HepG2 (cell line): ENCODE results near the gene EGFR. TPM values are rescaled to one million over a fixed set of nuclear protein-coding genes. Genes with fewer than 3 reads are reported as not detected.

ENCODE experiments used
- DPF2 ChIP-seq: sonication (generic); formaldehyde crosslinking; IDR thresholded peaks from 2 replicates; pipeline ENCODE4 v1.4.0; 2020; ENCODE audit warnings: mild to moderate bottlenecking, low read depth, missing genetic modification reagents, borderline replicate concordance
- ESRRA ChIP-seq: sonication (generic); formaldehyde crosslinking; IDR thresholded peaks from 2 replicates; pipeline ENCODE4 v1.5.1; 2020; ENCODE audit warnings: mild to moderate bottlenecking, low read depth, missing genetic modification reagents
- GLMP ChIP-seq: sonication (generic); formaldehyde crosslinking; IDR thresholded peaks from 2 replicates; pipeline ENCODE4 v1.9.0; 2021; ENCODE audit warnings: missing genetic modification reagents, mild to moderate bottlenecking, borderline replicate concordance
- HDAC2 ChIP-seq: sonication (generic); formaldehyde crosslinking; IDR thresholded peaks from 2 replicates; pipeline ENCODE4 v1.4.0; 2020; ENCODE audit warnings: missing genetic modification reagents
- HNRNPH1 ChIP-seq: fragments of 200-400 bp; formaldehyde crosslinking; optimal IDR thresholded peaks from 2 replicates; pipeline ENCODE3; 2017; ENCODE audit warnings: mild to moderate bottlenecking, low read depth, low read length
- ISL2 ChIP-seq: sonication (generic); formaldehyde crosslinking; IDR thresholded peaks from 2 replicates; pipeline ENCODE4 v1.5.0; 2020; ENCODE audit warnings: missing genetic modification reagents
- ISX ChIP-seq: sonication (generic); formaldehyde crosslinking; conservative IDR thresholded peaks from 2 replicates; pipeline ENCODE4 v1.5.0; 2020; ENCODE audit warnings: missing genetic modification reagents
- KLF11 ChIP-seq: IDR thresholded peaks from 2 replicates; pipeline ENCODE4 v1.6.1; 2016; ENCODE audit warnings: missing compliant biosample characterization
- MAFK ChIP-seq, 2 experiments: IDR thresholded peaks in 1 of 2; conservative IDR thresholded peaks in 1 of 2; 2 replicates each; pipeline ENCODE4 v1.6.1; 2011; ENCODE audit warnings: improper control_type of control experiment in 2 of 2, low read length in 2 of 2
- RFX1 ChIP-seq: fragments of 450-650 bp; IDR thresholded peaks from 2 replicates; pipeline ENCODE4 v1.6.1; 2017
- SALL1 ChIP-seq: sonication (generic); formaldehyde crosslinking; IDR thresholded peaks from 2 replicates; pipeline ENCODE4 v1.8.0; 2022; ENCODE audit warnings: mild to moderate bottlenecking, missing genetic modification reagents
- SP2 ChIP-seq: sonication (generic); formaldehyde crosslinking; IDR thresholded peaks from 2 replicates; pipeline ENCODE4 v1.5.1; 2020; ENCODE audit warnings: mild to moderate bottlenecking, missing genetic modification reagents
- ZBTB21 ChIP-seq: sonication (generic); formaldehyde crosslinking; IDR thresholded peaks from 2 replicates; pipeline ENCODE4 v1.4.0; 2020; ENCODE audit warnings: missing genetic modification reagents
- ZFP36L1 ChIP-seq: sonication (generic); formaldehyde crosslinking; IDR thresholded peaks from 2 replicates; pipeline ENCODE4 v1.8.0; 2022; ENCODE audit warnings: mild to moderate bottlenecking, missing genetic modification reagents, moderate library complexity
- ZFP62 ChIP-seq: sonication (generic); formaldehyde crosslinking; IDR thresholded peaks from 2 replicates; pipeline ENCODE4 v1.4.0; 2020; ENCODE audit warnings: missing genetic modification reagents
- ZMAT5 ChIP-seq: sonication (generic); formaldehyde crosslinking; IDR thresholded peaks from 2 replicates; pipeline ENCODE4 v1.5.0; 2020; ENCODE audit warnings: mild to moderate bottlenecking, low read depth, missing genetic modification reagents, borderline replicate concordance
- ZNF18 ChIP-seq: sonication (generic); formaldehyde crosslinking; IDR thresholded peaks from 2 replicates; pipeline ENCODE4 v1.8.0; 2022; ENCODE audit warnings: mild to moderate bottlenecking, missing genetic modification reagents; ENCODE audit not compliant: insufficient replicate concordance
- ZNF263 ChIP-seq: sonication (generic); formaldehyde crosslinking; IDR thresholded peaks from 2 replicates; pipeline ENCODE4 v1.4.0; 2020; ENCODE audit warnings: missing genetic modification reagents
- ZNF563 ChIP-seq: sonication (generic); formaldehyde crosslinking; IDR thresholded peaks from 2 replicates; pipeline ENCODE4 v1.8.0; 2022; ENCODE audit warnings: mild to moderate bottlenecking, moderate library complexity, missing genetic modification reagents
- polyA plus RNA-seq, 8 experiments: library from polyadenylated mRNA; depleted of rRNA in 3 of 8; stranded (reverse) in 7 of 8; unstranded in 1 of 8; fragments of >200 nt; fragmentation: Illumina TruSeq in 4 of 8; extraction: Trizol in 4 of 8; gene quantifications; 2 replicates each; pipeline versions ENCODE4 v1.2.1 to v1.2.3, GENCODE V29; 2011 to 2016; ENCODE audit warnings: low read depth in 4 of 8, missing spikeins in 1 of 8, mixed read lengths in 1 of 8; ENCODE audit not compliant: insufficient read depth in 1 of 8
- total RNA-seq, 5 experiments: library from RNA; depleted of rRNA; stranded (reverse); fragments of >200 nt; fragmentation: Illumina TruSeq; extraction: Trizol; gene quantifications; 2 replicates each; pipeline ENCODE4 v1.2.3, GENCODE V29; 2016; ENCODE audit warnings: low read depth in 1 of 5
- TF ChIP-seq, protein P1 (sequence below): sonication (generic); formaldehyde crosslinking; IDR thresholded peaks from 2 replicates; pipeline ENCODE4 v1.5.1; 2020; ENCODE audit warnings: mild to moderate bottlenecking, missing genetic modification reagents, borderline replicate concordance
- TF ChIP-seq, protein P2 (sequence below): sonication (generic); formaldehyde crosslinking; IDR thresholded peaks from 2 replicates; pipeline ENCODE4 v1.4.0; 2020; ENCODE audit warnings: mild to moderate bottlenecking, missing genetic modification reagents, borderline replicate concordance

EGFR gene
- total and polyA plus RNA-seq, 2 of the 13 experiments (the other 11 are each of a cell fraction or from before 2014, with no cell fraction given), result 7.0 to 10.0 TPM

DNA sequence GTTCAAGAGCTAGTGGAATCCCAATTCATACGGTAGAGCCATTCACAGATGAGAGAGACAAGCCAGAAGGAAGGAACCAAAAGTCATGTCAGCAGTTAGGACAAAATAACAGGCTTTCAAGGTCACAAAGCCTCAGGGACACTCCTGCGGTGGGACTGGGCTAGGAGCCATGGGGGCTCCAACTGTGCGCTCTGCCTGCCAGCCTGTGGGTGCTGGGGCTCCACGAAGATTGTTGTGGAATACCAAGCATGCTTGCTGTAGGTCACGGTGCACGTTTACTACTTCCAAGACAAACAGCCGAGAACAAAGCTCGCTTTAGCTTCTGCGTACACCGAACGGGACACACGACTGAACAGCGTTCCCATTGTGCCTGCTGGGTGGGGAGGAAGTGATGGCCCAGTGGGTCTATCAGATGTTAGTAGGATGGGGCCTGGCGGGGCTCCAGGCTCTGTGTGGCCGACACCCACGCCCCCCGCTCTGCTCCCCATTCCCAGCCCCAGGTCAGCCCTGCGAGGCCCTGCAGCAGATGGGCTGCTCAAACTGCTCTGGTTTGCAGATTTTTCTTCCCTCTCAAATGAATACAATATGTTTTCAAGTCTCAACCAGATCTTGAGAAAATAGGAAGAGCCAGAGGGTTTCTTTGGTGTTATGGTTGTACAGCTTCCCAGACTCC is 158.9 kb downstream of the EGFR start (continued):
- TF ChIP-seq SP2 (CRISPR knock-in tag) (no peak; the same call in 1 of the 2 replicates), ZNF563 (CRISPR knock-in tag) (no peak), ISL2 (CRISPR knock-in tag) (peak; percentile 77; the same call in 1 of the 2 replicates), GLMP (CRISPR knock-in tag) (no peak), ZBTB21 (no peak), HNRNPH1 (no peak), ZNF18 (CRISPR knock-in tag) (no peak), ZFP36L1 (peak; percentile 81), DPF2 (CRISPR knock-in tag) (peak; percentile 89; the same call in 1 of the 2 replicates), ZMAT5 (no peak), RFX1 (no peak), SALL1 (CRISPR knock-in tag) (peak; percentile 97), HDAC2 (peak; percentile 97), ESRRA (CRISPR knock-in tag) (peak; percentile 93), ZFP62 (CRISPR knock-in tag) (no peak), KLF11 (CRISPR knock-in tag) (no peak), ISX (CRISPR knock-in tag) (no peak), MAFK (conservative IDR thresholded peaks at IDR 0.05 in 1 of 2, IDR thresholded peaks at IDR 0.05 in 1 of 2; ENCODE audit: low read length in 2 of 2) (no peak), ZNF263 (CRISPR knock-in tag) (peak; percentile 38; the same call in 1 of the 2 replicates)
- TF ChIP-seq, protein P1, sequence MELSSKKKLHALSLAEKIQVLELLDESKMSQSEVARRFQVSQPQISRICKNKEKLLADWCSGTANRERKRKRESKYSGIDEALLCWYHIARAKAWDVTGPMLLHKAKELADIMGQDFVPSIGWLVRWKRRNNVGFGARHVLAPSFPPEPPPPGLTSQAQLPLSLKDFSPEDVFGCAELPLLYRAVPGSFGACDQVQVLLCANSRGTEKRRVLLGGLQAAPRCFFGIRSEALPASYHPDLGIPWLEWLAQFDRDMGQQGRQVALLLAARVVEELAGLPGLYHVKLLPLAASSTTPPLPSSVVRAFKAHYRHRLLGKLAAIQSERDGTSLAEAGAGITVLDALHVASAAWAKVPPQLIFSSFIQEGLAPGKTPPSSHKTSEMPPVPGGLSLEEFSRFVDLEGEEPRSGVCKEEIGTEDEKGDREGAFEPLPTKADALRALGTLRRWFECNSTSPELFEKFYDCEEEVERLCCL (CRISPR knock-in tag), result no peak
- TF ChIP-seq, protein P2, sequence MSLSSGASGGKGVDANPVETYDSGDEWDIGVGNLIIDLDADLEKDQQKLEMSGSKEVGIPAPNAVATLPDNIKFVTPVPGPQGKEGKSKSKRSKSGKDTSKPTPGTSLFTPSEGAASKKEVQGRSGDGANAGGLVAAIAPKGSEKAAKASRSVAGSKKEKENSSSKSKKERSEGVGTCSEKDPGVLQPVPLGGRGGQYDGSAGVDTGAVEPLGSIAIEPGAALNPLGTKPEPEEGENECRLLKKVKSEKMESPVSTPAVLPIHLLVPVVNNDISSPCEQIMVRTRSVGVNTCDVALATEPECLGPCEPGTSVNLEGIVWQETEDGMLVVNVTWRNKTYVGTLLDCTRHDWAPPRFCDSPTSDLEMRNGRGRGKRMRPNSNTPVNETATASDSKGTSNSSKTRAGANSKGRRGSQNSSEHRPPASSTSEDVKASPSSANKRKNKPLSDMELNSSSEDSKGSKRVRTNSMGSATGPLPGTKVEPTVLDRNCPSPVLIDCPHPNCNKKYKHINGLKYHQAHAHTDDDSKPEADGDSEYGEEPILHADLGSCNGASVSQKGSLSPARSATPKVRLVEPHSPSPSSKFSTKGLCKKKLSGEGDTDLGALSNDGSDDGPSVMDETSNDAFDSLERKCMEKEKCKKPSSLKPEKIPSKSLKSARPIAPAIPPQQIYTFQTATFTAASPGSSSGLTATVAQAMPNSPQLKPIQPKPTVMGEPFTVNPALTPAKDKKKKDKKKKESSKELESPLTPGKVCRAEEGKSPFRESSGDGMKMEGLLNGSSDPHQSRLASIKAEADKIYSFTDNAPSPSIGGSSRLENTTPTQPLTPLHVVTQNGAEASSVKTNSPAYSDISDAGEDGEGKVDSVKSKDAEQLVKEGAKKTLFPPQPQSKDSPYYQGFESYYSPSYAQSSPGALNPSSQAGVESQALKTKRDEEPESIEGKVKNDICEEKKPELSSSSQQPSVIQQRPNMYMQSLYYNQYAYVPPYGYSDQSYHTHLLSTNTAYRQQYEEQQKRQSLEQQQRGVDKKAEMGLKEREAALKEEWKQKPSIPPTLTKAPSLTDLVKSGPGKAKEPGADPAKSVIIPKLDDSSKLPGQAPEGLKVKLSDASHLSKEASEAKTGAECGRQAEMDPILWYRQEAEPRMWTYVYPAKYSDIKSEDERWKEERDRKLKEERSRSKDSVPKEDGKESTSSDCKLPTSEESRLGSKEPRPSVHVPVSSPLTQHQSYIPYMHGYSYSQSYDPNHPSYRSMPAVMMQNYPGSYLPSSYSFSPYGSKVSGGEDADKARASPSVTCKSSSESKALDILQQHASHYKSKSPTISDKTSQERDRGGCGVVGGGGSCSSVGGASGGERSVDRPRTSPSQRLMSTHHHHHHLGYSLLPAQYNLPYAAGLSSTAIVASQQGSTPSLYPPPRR (CRISPR knock-in tag), result peak; percentile 95
